ENCODE results near the gene NAP1L3. TPM values are rescaled to one million over a fixed set of nuclear protein-coding genes. Genes with fewer than 3 reads are reported as not detected.

Gene NAP1L3, protein sequence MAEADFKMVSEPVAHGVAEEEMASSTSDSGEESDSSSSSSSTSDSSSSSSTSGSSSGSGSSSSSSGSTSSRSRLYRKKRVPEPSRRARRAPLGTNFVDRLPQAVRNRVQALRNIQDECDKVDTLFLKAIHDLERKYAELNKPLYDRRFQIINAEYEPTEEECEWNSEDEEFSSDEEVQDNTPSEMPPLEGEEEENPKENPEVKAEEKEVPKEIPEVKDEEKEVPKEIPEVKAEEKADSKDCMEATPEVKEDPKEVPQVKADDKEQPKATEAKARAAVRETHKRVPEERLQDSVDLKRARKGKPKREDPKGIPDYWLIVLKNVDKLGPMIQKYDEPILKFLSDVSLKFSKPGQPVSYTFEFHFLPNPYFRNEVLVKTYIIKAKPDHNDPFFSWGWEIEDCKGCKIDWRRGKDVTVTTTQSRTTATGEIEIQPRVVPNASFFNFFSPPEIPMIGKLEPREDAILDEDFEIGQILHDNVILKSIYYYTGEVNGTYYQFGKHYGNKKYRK
- under 1 TPM; 0.57 to 0.66 TPM for total RNA-seq

- peak within 1 kb of the TSS; percentile 83 for H3K4me3 Mint-ChIP-seq
- POLR2A ChIA-PET: no interaction called here
Observed at GRCh38 chrX:93673056-93673868, at the start of gene NAP1L3. TSS of gene NAP1L3 (minus strand) at chrX:93673578. CDS start at chrX:93673304, 274 bp downstream.

GRCh38 chrX:93711076-93711475, 37.7 kb upstream of the NAP1L3 start:
- H3K4me1 Mint-ChIP-seq (ENCODE audit: low read depth): no peaks in the 10 kb centered on the region
- DNase-seq (no peak), ATAC-seq (no peak)
- no peaks in the 10 kb centered on the region for H3K36me3 Mint-ChIP-seq (ENCODE audit: low read depth)
- no peak overlapping the region for H3K4me3 Mint-ChIP-seq
- ChIA-PET CTCF (no interaction called here), POLR2A (no interaction called here)
- H3K27me3 Mint-ChIP-seq (ENCODE audit: low read depth): no peaks in the 10 kb centered on the region
- H3K9me3 Mint-ChIP-seq (ENCODE audit: insufficient read depth): no peaks in the 10 kb centered on the region
- no peak overlapping the region for H3K27ac Mint-ChIP-seq

More at GRCh38 chrX:93673056-93673868, at the start of gene NAP1L3:
- H3K9me3 Mint-ChIP-seq (ENCODE audit: insufficient read depth): no peaks in the 10 kb centered on the region
- CTCF ChIA-PET: no interaction called here
- no peaks in the 10 kb centered on the region for H3K4me1 Mint-ChIP-seq (ENCODE audit: low read depth)
- ATAC-seq (peak; percentile 88), DNase-seq (peak; percentile 52)
- H3K27ac Mint-ChIP-seq: peak within 1 kb of the TSS; percentile 78
- no peaks in the 10 kb centered on the region for H3K36me3 Mint-ChIP-seq (ENCODE audit: low read depth)
- H3K27me3 Mint-ChIP-seq (ENCODE audit: low read depth): peaks cover 4% of the 10 kb centered on the region

- H3K9me3 Mint-ChIP-seq (ENCODE audit: insufficient read depth): no peaks in the 10 kb centered on the region
- ATAC-seq (no peak), DNase-seq (no peak)
- H3K4me3 Mint-ChIP-seq: no peak overlapping the region
- H3K27me3 Mint-ChIP-seq (ENCODE audit: low read depth): no peaks in the 10 kb centered on the region
- POLR2A ChIA-PET: no interaction called here
- no peak overlapping the region for H3K27ac Mint-ChIP-seq
- CTCF ChIA-PET: no interaction called here
- no peaks in the 10 kb centered on the region for H3K36me3 Mint-ChIP-seq (ENCODE audit: low read depth)
- no peaks in the 10 kb centered on the region for H3K4me1 Mint-ChIP-seq (ENCODE audit: low read depth)
Observed at GRCh38 chrX:93703701-93704100, 30.3 kb upstream of the NAP1L3 start.

GRCh38 chrX:93695981-93696380, 22.6 kb upstream of the NAP1L3 start:
- Mint-ChIP-seq H3K36me3 (ENCODE audit: low read depth) (no peaks in the 10 kb centered on the region), H3K27me3 (ENCODE audit: low read depth) (no peaks in the 10 kb centered on the region), H3K27ac (no peak overlapping the region), H3K4me3 (no peak overlapping the region), H3K4me1 (ENCODE audit: low read depth) (no peaks in the 10 kb centered on the region), H3K9me3 (ENCODE audit: insufficient read depth) (no peaks in the 10 kb centered on the region)
- DNase-seq: no peak
- ChIA-PET POLR2A (no interaction called here), CTCF (no interaction called here)
- ATAC-seq: no peak

DNA sequence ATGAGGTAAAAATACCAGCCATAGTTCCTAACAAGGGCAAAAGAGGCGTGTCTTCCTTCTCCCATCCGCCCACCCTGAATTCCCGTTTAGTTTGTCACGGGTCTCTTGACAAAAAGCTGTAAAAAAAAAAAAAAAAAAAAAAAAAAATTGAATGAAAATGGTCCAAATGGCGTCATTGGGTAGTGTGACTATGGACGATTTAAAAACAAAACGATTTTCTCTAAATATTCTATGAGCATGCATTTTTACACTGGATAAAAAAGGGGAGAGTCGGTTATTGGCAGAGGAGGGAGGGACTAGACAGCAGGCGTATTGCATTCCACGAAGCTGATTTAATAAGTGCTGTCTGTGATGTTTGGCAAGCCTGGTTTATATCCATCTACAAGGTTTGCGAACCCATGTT, 492 bp upstream of the NAP1L3 start, which contains the start of gene FAM133A:
FAM133A (plus strand) TSS at position 338 of the 403 bp plus-strand sequence. CDS start 35,214 bp downstream, outside the sequence.
- peaks cover 4% of the 10 kb centered on the region for H3K27me3 Mint-ChIP-seq (ENCODE audit: low read depth)
- H3K36me3 Mint-ChIP-seq (ENCODE audit: low read depth): no peaks in the 10 kb centered on the region
- peak within 1 kb of the TSS; percentile 83 for H3K4me3 Mint-ChIP-seq
- peak; percentile 5 for ATAC-seq
- H3K4me1 Mint-ChIP-seq (ENCODE audit: low read depth): no peaks in the 10 kb centered on the region
- ChIA-PET POLR2A (no interaction called here), CTCF (no interaction called here)
- no peak for DNase-seq
- H3K27ac Mint-ChIP-seq: peak within 1 kb of the TSS; percentile 78
- H3K9me3 Mint-ChIP-seq (ENCODE audit: insufficient read depth): no peaks in the 10 kb centered on the region

DNA sequence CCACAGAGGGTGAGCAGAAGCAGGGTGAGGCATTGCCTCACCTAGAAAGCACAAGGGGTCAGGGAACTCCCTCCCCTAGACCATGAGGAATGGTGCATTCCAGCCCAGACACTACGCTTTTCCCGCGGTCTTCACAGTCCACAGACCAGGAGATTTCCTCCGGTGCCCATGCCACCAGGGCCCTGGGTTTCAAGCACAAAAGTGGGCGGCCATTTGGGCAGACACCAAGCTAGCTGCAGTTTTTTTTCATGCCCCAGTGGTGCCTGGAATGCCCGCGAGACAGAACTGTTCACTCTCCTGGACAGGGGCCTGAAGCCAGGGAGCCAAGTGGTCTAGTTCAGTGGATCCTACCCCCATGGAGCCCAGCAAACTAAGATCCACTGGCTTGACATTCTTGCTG, 12.8 kb downstream of the NAP1L3 start:
- H3K27ac Mint-ChIP-seq: no peak overlapping the region
- H3K36me3 Mint-ChIP-seq (ENCODE audit: low read depth): no peaks in the 10 kb centered on the region
- H3K4me1 Mint-ChIP-seq (ENCODE audit: low read depth): no peaks in the 10 kb centered on the region
- ChIA-PET POLR2A (no interaction called here), CTCF (no interaction called here)
- ATAC-seq (no peak), DNase-seq (no peak)
- H3K9me3 Mint-ChIP-seq (ENCODE audit: insufficient read depth): no peaks in the 10 kb centered on the region
- no peak overlapping the region for H3K4me3 Mint-ChIP-seq
- no peaks in the 10 kb centered on the region for H3K27me3 Mint-ChIP-seq (ENCODE audit: low read depth)

DNA sequence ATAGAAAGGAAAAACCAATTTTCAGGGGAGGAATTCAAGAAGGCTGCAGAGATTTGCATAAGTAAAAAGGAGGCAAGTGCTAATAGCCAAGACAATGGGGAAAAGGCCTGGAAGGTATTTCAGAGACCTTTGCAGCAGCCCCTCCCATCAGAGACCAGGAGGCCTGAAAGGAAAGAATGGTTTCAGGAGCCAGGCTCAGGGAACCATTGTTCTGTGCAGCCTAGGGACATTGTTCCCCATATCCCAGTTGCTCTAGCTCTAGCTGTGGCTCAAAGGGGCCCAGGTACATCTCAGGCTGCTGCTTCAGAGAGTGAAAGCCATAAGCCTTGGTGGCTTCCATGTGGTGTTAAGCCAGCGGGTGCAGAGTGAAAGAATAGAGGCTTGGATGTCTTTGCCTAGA, 24.0 kb downstream of the NAP1L3 start:
- Mint-ChIP-seq H3K27ac (no peak overlapping the region), H3K9me3 (ENCODE audit: insufficient read depth) (no peaks in the 10 kb centered on the region), H3K4me3 (no peak overlapping the region), H3K27me3 (ENCODE audit: low read depth) (no peaks in the 10 kb centered on the region), H3K4me1 (ENCODE audit: low read depth) (no peaks in the 10 kb centered on the region), H3K36me3 (ENCODE audit: low read depth) (no peaks in the 10 kb centered on the region)
- POLR2A ChIA-PET: no interaction called here
- DNase-seq (no peak), ATAC-seq (no peak)
- CTCF ChIA-PET: no interaction called here

- Mint-ChIP-seq H3K36me3 (ENCODE audit: low read depth) (no peaks in the 10 kb centered on the region), H3K4me1 (ENCODE audit: low read depth) (no peaks in the 10 kb centered on the region), H3K27me3 (ENCODE audit: low read depth) (no peaks in the 10 kb centered on the region), H3K9me3 (ENCODE audit: insufficient read depth) (no peaks in the 10 kb centered on the region), H3K27ac (no peak overlapping the region), H3K4me3 (no peak overlapping the region)
- no peak for ATAC-seq
- no peak for DNase-seq
- POLR2A ChIA-PET: no interaction called here
- CTCF ChIA-PET: no interaction called here
Observed at GRCh38 chrX:93637591-93637990, 35.8 kb downstream of the NAP1L3 start.

Other genes starting within 250 kb of the NAP1L3 start
- not detected for gene FAM133A, start 628 bp upstream of the NAP1L3 start, total RNA-seq

Data from activated CD8-positive, alpha-beta T cell treated with anti-CD3 and anti-CD28 coated beads, Interleukin-2, amount 10 ng/mL, durations not matched to agents 7 days and 5 days (primary cell).